ENCODE measurements around the gene ENTHD1.

DNA sequence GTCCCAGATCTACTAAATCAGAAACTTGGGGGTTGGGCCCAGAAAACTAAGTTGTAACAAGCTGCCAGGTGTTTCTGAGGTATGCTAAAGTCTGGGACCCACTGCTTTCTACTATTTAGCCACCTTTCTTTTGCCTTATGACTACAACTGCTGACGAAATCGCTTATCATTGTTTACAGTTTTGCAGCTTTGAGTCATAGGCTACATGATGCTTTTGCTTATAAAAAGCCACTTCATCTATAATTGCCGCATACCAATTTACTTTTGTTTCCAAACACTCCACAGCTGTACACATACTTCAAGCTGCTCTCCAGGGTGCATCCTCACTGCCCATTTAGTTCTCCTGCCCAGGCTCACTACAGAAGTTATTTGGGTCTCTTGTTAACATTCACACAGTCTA is 144.7 kb downstream of the ENTHD1 start:
- TF ChIP-seq POLR2A (IDR thresholded peaks at IDR 0.05) (no peak), EP300 (IDR thresholded peaks at IDR 0.05) (no peak)
- TF ChIP-seq, protein P1, sequence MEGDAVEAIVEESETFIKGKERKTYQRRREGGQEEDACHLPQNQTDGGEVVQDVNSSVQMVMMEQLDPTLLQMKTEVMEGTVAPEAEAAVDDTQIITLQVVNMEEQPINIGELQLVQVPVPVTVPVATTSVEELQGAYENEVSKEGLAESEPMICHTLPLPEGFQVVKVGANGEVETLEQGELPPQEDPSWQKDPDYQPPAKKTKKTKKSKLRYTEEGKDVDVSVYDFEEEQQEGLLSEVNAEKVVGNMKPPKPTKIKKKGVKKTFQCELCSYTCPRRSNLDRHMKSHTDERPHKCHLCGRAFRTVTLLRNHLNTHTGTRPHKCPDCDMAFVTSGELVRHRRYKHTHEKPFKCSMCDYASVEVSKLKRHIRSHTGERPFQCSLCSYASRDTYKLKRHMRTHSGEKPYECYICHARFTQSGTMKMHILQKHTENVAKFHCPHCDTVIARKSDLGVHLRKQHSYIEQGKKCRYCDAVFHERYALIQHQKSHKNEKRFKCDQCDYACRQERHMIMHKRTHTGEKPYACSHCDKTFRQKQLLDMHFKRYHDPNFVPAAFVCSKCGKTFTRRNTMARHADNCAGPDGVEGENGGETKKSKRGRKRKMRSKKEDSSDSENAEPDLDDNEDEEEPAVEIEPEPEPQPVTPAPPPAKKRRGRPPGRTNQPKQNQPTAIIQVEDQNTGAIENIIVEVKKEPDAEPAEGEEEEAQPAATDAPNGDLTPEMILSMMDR (IDR thresholded peaks at IDR 0.05), result no peak

Measured in tibial nerve (tissue), 4 donors.